WTC11 (cell line): ENCODE data around the gene LRRC8D.

Experiments
- CREB1 ChIP-seq: sonication (generic); formaldehyde crosslinking; IDR thresholded peaks from 2 replicates; pipeline ENCODE4 v1.8.0; 2023; ENCODE audit warnings: mild to moderate bottlenecking, missing genetic modification reagents
- CTCF ChIP-seq: fragments of 200-600 bp; IDR thresholded peaks from 2 replicates; pipeline ENCODE4 v1.8.0; 2022; ENCODE audit warnings: antibody characterized with exemption
- FOXP1 ChIP-seq: sonication (generic); formaldehyde crosslinking; IDR thresholded peaks from 2 replicates; pipeline ENCODE4 v1.8.0; 2022; ENCODE audit warnings: missing genetic modification reagents, mild to moderate bottlenecking, moderate library complexity, borderline replicate concordance
- MAX ChIP-seq: sonication (generic); formaldehyde crosslinking; IDR thresholded peaks from 2 replicates; pipeline ENCODE4 v1.8.0; 2022; ENCODE audit warnings: mild to moderate bottlenecking, missing genetic modification reagents
- ZNF263 ChIP-seq: sonication (generic); formaldehyde crosslinking; IDR thresholded peaks from 2 replicates; pipeline ENCODE4 v1.8.1; 2022; ENCODE audit warnings: low read depth, mild to moderate bottlenecking, moderate library complexity, missing genetic modification reagents

- TF ChIP-seq CTCF, result no peak
- TF ChIP-seq CREB1 (CRISPR knock-in tag), result no peak
- TF ChIP-seq ZNF263 (CRISPR knock-in tag), result no peak
- TF ChIP-seq FOXP1 (CRISPR knock-in tag), result no peak
- TF ChIP-seq MAX (CRISPR knock-in tag), result no peak
Observed at GRCh38 chr1:89880679-89881078, 59.8 kb downstream of the LRRC8D start.
